ENCODE results near the gene PSME4. TPM values are rescaled to one million over a fixed set of nuclear protein-coding genes. Genes with fewer than 3 reads are reported as not detected.

PSME4 gene
- total and polyA plus RNA-seq, 8 donors, result 41.5 to 56.9 (median 48.5) TPM

- Histone ChIP-seq H3K27me3 (no peaks in the 10 kb centered on the region), H3K27ac (no peak overlapping the region), H3K4me3 (no peak overlapping the region), H3K4me1 (no peaks in the 10 kb centered on the region), H3K9me3 (no peaks in the 10 kb centered on the region), H3K36me3 (peaks cover 4 to 74% of the 10 kb centered on the region in 2 donors)
- intact Hi-C loops (cut with DNase I), result no loop called here
- no peak for TF ChIP-seq CTCF (IDR thresholded peaks at IDR 0.05)
- ATAC-seq (no peak), DNase-seq (no peak)
Observed at GRCh38 chr2:53907582-53907981, 63.2 kb downstream of the PSME4 start.

GRCh38 chr2:53905396-53905795, 65.4 kb downstream of the PSME4 start:
- no peaks in the 10 kb centered on the region for H3K4me1 ChIP-seq
- no peak overlapping the region for H3K4me3 ChIP-seq
- TF ChIP-seq CTCF (IDR thresholded peaks at IDR 0.05), result no peak
- H3K36me3 ChIP-seq, result peaks cover 4 to 90% of the 10 kb centered on the region in 2 donors
- no peak for DNase-seq
- H3K27ac ChIP-seq, result no peak overlapping the region
- ATAC-seq, result no peak
- no peaks in the 10 kb centered on the region for H3K27me3 ChIP-seq
- intact Hi-C loops (cut with DNase I), result no loop called here
- no peaks in the 10 kb centered on the region for H3K9me3 ChIP-seq

- intact Hi-C loops (cut with DNase I), result no loop called here
- H3K9me3 ChIP-seq, result no peaks in the 10 kb centered on the region
- H3K27ac ChIP-seq, result no peak overlapping the region
- no peaks in the 10 kb centered on the region for H3K27me3 ChIP-seq
- no peak for ATAC-seq
- no peaks in the 10 kb centered on the region for H3K4me1 ChIP-seq
- TF ChIP-seq CTCF (IDR thresholded peaks at IDR 0.05), result no peak
- peaks cover 4 to 99% of the 10 kb centered on the region in 2 donors for H3K36me3 ChIP-seq
- no peak overlapping the region for H3K4me3 ChIP-seq
- no peak for DNase-seq
Observed at GRCh38 chr2:53903011-53903410, 67.8 kb downstream of the PSME4 start.

- H3K9me3 ChIP-seq, result no peaks in the 10 kb centered on the region
- ATAC-seq (no peak), DNase-seq (no peak)
- H3K27ac ChIP-seq, result no peak overlapping the region
- peaks cover 4 to 99% of the 10 kb centered on the region in 2 donors for H3K36me3 ChIP-seq
- H3K27me3 ChIP-seq, result no peaks in the 10 kb centered on the region
- H3K4me1 ChIP-seq, result no peaks in the 10 kb centered on the region
- no peak overlapping the region for H3K4me3 ChIP-seq
- TF ChIP-seq CTCF (IDR thresholded peaks at IDR 0.05), result no peak
- intact Hi-C loops (cut with DNase I), result no loop called here
Observed at GRCh38 chr2:53901192-53901591, 69.6 kb downstream of the PSME4 start.

GRCh38 chr2:53896864-53897263, 73.9 kb downstream of the PSME4 start:
- no peak for TF ChIP-seq CTCF (IDR thresholded peaks at IDR 0.05)
- ATAC-seq, result no peak
- Histone ChIP-seq H3K4me1 (no peaks in the 10 kb centered on the region), H3K27ac (no peak overlapping the region), H3K27me3 (no peaks in the 10 kb centered on the region), H3K4me3 (no peak overlapping the region), H3K36me3 (peaks cover 0 to 99% of the 10 kb centered on the region in 2 donors), H3K9me3 (no peaks in the 10 kb centered on the region)
- intact Hi-C loops (cut with DNase I), result no loop called here
- DNase-seq, result no peak

Measured in left lung (tissue), 10 donors.